ENCODE measurements around the gene DST.

The DST gene

GRCh38 chr6:56661338-56661737 is 18.6 kb upstream of the DST start:
- DNase-seq (ENCODE audit: low spot score), result peak; percentile 19

DNA sequence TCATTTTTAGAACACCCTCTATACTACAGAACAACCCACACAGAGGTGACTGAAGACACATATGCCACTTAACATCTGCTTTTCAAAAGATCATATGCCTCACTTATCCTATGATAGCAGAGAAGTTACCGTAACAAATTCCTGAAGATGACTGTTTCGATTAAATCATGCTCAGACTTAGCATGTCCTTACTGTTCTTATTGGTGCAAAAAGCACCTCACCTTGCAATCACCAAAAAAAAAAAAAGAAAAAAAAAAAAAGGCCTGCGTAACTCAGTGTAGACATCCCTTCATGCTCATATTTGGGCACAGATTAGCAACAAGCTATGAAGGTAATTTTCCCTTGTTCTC is 17.7 kb upstream of the DST start:
- no peak for DNase-seq (ENCODE audit: low spot score)

GRCh38 chr6:56659721-56660380 is 17.2 kb upstream of the DST start:
- no peak for DNase-seq (ENCODE audit: low spot score)

GRCh38 chr6:56658326-56658725 is 15.6 kb upstream of the DST start:
- no peak for DNase-seq (ENCODE audit: low spot score)

DNA sequence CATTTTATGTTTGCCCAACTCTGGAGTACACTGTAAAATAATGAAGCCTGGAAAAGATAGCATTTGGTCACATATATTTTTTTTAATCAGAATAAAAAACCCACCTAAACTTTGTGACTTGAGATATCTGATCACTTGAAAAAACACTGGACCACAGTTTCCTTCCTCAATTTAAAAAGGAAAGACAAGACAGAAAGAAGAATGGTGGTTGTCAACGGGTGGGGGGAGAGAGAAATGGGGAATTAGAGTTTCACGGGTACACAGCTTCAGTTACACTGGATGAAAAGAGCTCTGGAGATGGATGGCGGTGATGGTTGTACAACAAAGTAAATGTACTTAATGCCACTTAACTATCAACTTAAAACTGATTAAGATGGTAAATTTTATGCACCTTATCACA is 14.7 kb upstream of the DST start:
- DNase-seq (ENCODE audit: low spot score), result no peak

GRCh38 chr6:56656466-56656865 is 13.8 kb upstream of the DST start:
- no peak for DNase-seq (ENCODE audit: low spot score)

DNA sequence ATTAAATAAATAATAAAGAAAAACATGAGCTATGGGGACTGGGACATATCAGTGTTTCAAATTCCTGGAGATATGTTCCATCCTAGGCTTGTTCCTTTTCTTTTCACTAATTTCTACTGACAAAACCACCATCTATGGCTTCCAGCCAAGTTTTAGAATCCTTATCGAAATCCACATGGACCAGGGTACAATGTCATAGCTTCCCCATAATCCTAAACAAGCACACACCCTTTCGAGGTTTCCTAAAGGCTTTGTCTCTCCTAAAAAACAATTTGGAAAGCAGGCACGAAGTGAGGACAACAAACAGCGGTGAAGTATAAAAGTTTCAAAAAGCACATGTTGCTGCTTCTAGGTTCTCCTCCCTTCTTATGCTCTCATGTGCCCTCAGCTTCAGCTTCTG is 13.3 kb upstream of the DST start:
- no peak for DNase-seq (ENCODE audit: low spot score)

- DNase-seq (ENCODE audit: low spot score), result no peak
These were observed 12.6 kb upstream of the DST start for GRCh38 chr6:56655249-56655648.

DNA sequence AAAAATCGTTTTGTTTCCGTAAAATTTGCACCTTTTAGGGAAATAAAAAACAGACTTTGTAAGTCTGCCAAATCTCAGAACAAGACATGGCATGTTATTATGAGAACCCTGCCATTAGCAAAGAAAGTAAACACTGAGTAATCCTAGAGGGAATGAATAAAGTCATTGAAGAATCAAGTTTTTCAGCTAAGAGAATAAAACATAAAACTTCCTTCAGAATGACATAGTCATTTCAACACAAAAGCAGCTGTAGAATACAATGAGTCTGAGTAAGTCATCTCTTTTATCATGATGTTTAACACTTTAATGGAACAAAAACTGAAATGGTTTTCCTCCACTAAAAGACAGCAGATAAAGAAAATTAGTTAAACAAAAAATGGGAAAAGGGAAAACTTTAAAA is 10.3 kb upstream of the DST start:
- no peak for DNase-seq (ENCODE audit: low spot score)

- DNase-seq (ENCODE audit: low spot score), result no peak
These were observed 9.5 kb upstream of the DST start for GRCh38 chr6:56652231-56652630.

DNA sequence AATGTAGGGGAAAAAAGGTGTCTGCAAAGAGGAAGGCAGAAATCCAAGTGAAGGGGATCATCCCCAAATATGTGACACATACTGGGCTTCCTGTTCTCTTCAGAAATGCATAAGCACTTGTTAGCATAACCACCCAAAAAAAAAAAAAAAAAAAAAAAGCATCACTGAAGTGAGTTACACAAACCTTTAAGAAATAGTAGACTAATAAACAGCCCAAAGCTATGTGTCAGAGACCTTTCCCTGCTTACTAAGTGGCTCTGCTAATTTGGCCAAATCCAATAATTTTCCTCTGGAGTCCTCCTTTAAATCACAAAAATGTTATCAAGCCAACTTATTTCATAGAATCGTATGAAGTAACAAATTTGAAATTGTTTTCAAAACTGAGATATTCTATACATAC is 7.5 kb upstream of the DST start:
- no peak for DNase-seq (ENCODE audit: low spot score)

DNA sequence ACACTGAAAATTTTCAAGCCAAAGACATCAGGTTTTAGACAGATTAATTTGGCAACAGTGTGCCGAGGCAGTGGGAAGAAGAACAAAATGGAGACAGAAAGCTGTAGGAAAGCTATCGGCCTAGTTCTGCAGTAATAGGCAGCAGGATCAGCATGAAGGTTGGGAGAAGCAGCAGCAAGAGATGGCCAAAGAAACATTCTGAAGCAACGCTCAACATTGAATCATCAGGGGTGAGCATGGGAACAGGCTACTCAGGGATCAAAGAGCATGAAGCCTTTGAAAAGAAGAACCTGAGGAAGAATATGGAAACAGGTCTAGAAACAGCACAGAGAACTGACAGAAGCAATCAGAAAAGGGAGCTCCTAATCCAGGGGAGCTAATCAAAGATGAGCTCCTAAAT is 7.1 kb upstream of the DST start:
- no peak for DNase-seq (ENCODE audit: low spot score)

- no peak for DNase-seq (ENCODE audit: low spot score)
These were observed 6.5 kb upstream of the DST start for GRCh38 chr6:56649053-56649769.

DNA sequence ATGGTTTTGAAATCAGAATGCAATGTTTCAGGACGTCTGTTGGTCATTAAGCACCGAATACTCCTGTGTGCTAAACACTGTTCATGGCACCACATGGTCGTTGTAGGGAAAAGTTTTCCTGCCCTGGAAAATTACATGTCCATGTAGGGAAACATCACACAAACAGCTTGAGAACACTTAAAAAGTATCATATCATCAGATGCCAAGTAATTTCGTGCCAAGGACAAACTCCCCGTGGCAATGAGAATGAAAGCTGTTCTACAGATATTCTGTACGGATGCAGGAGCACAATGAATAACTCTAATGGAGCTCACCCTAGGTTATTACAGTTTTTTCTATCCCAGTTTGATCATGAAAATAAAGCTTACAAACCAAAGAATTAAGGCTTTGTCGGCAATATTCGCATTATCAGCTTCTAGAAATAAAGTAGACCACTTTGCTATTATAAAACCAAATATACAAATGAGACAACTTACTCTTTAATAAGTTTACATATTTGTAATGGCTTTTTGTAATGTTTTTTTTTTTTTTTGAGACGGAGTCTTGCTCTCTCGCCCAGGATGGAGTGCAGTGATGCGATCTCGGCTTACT is 4.6 kb upstream of the DST start:
- DNase-seq (ENCODE audit: low spot score), result no peak

DNA sequence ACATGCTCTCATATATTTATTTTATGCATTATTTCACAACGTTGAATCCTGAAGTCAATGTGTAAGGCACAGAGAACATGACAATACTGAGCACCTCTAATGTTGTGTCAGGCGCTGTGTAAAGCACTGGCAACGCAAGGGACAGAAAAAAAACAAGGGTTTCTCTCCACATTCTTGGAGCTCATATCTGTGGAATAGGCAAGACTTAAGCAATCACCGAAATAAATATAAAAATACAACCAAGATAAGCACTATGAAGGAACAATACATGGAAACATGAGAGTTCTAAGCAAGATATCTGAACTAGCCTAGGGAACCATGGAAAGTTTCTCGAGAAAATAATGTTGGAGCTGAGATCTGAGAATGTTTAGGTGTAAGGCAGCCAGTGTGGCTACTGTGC is 1.7 kb upstream of the DST start:
- no peak for DNase-seq (ENCODE audit: low spot score)

- DNase-seq (ENCODE audit: low spot score), result no peak
These were observed 845 bp upstream of the DST start for GRCh38 chr6:56643379-56644089.

GRCh38 chr6:56640374-56640773 is 2.3 kb downstream of the DST start:
- no peak for DNase-seq (ENCODE audit: low spot score)

DNA sequence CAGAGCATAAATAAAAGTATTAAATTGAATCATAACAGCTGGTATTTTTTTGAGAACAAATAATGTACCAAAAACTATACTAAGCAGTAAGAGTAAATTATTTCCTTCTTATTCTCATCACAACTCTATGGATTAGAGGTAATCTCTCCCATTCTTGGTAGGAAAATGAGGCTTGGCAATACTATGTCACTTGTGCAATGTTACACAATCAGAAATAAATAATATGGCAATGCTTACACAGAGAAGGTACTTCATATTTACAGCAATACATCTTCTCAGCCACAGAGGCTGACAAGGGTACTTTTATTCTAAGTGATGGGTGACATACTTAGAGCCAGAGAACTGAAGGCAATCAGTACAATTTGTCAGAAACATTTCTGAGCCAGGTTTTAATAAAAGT is 3.9 kb downstream of the DST start:
- DNase-seq (ENCODE audit: low spot score), result no peak

GRCh38 chr6:56637640-56638039 is 5.0 kb downstream of the DST start:
- peak; percentile 28 for DNase-seq (ENCODE audit: low spot score)

GRCh38 chr6:56628105-56628504 is 14.6 kb downstream of the DST start:
- DNase-seq (ENCODE audit: low spot score), result no peak

DNA sequence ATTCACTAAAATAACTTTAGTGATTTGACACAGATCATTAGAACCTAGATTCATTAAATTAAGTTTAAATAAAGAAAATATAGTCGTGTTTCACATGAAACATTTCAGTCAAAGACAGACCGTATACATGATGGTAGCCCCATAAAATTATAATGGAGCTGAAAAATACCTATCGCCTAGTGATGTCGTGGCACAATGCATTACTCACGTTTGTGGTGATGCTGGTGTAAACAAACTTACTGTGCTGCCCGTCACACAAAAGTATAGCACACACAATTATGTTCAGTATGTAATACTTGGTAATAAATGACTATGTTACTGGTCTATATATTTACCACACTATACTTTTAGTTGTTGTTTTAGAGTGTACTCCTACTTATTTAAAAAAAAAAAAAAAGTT is 17.3 kb downstream of the DST start:
- DNase-seq (ENCODE audit: low spot score), result no peak

GRCh38 chr6:56624728-56625069 is 18.0 kb downstream of the DST start:
- no peak for DNase-seq (ENCODE audit: low spot score)

DNA sequence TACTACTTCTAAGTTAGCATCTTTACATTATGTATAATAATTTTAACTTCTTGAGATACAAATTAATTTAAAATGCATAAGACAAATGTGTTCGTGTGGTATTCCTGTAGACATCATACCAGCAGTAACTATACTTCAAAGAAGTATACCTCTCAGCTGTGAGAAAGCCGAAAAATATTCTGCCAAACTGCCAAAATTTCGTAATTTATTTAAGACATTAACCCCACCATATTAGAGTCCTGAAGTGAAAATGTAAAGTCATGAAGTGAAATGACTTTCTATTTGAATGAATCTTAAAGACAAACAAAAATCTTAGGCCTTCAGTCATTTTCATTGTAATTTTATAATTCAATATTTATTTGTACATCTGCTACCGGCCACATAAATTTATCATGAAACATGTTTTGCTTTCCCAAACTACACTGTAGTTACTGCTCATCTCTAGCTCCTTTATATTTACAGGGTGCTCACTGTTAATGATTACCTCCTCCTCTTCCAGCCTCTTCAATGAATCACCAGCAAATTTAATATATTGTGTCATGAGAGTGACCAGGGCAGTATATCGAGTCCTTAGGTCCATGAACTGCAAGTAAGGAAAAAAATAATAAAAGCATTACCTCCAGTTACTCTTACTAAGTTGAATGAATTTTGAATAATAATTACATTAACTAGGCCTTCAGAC is 18.5 kb downstream of the DST start:
- no peak for DNase-seq (ENCODE audit: low spot score)
